SK-N-SH (cell line): ENCODE measurements around the gene NUDCD3. TPM values are rescaled to one million over a fixed set of nuclear protein-coding genes. Genes with fewer than 3 reads are reported as not detected.
A peak's percentile ranks its signal among the peaks of the same experiment; 100 is the strongest.

ENCODE experiments used
- CTCF ChIA-PET: fragments of 300-600, 350-600 bp; formaldehyde crosslinking; extraction: SDS; loops from one replicate; lab custom pipeline; 2021; lab: Yijun Ruan, JAX
- POLR2A ChIA-PET: fragments of 350-600 bp; sonication (Branson Sonifier 250); formaldehyde crosslinking; extraction: SDS; loops from one replicate; lab custom pipeline; 2020; ENCODE audit warnings: antibody characterized with exemption, inconsistent platforms; lab: Yijun Ruan, JAX
- DNase-seq: peaks from one replicate; pipeline ENCODE4 v3.0.0; 2012
- H2AFZ ChIP-seq: fragments of 200-600 bp; sonication (generic); 2 replicates; pipeline ENCODE4 v1.8.1; 2016; ENCODE audit warnings: antibody characterized with exemption, mild to moderate bottlenecking, low read depth
- H3F3A ChIP-seq: fragments of 200-600 bp; sonication (generic); replicated peaks from 2 replicates; pipeline ENCODE3; 2016; ENCODE audit warnings: antibody characterized with exemption, mild to moderate bottlenecking; ENCODE audit not compliant: insufficient read depth
- H3K27ac ChIP-seq, 2 experiments: fragments of 200-500 bp in 1 of 2; fragments of 200-600 bp in 1 of 2; sonication (Bioruptor generic) in 1 of 2; sonication (generic), shearing (Covaris generic) in 1 of 2; 2 replicates each; pipeline versions ENCODE4 v1.5.1 to v1.6.1; 2014 to 2016; ENCODE audit warnings: low read depth in 2 of 2, inconsistent platforms in 1 of 2, low read length in 1 of 2, mild to moderate bottlenecking in 1 of 2, mixed read lengths in 1 of 2
- H3K27me3 ChIP-seq: fragments of 200-600 bp; sonication (generic), shearing (Covaris generic); 2 replicates; pipeline ENCODE4 v1.6.1; 2016; ENCODE audit warnings: mixed run types; ENCODE audit not compliant: insufficient read depth
- H3K36me3 ChIP-seq, 2 experiments: fragments of 200-500 bp in 1 of 2; fragments of 200-600 bp in 1 of 2; sonication (Bioruptor generic) in 1 of 2; sonication (generic) in 1 of 2; replicated peaks in 1 of 2; 2 replicates each; pipeline versions ENCODE3 to v1.5.1; 2014 to 2016; ENCODE audit warnings: low read length in 1 of 2, mild to moderate bottlenecking in 1 of 2; ENCODE audit not compliant: insufficient read depth in 2 of 2, control insufficient read depth in 1 of 2
- H3K4me1 ChIP-seq, 2 experiments: fragments of 200-500 bp in 1 of 2; fragments of 200-600 bp in 1 of 2; sonication (Bioruptor generic) in 1 of 2; sonication (generic), shearing (Covaris generic) in 1 of 2; 2 replicates each; pipeline versions ENCODE4 v1.5.1 to v1.6.1; 2014 to 2016; ENCODE audit warnings: low read depth in 1 of 2, low read length in 1 of 2, mixed run types in 1 of 2; ENCODE audit not compliant: insufficient read depth in 2 of 2, control insufficient read depth in 1 of 2
- H3K4me2 ChIP-seq: fragments of 200-600 bp; sonication (generic), shearing (Covaris generic); 2 replicates; pipeline ENCODE4 v1.6.1; 2017; ENCODE audit warnings: mixed run types
- H3K4me3 ChIP-seq, 2 experiments: fragments of 200-500 bp in 1 of 2; fragments of 200-600 bp in 1 of 2; sonication (Bioruptor generic) in 1 of 2; sonication (generic), shearing (Covaris generic) in 1 of 2; 2 replicates each; pipeline versions ENCODE4 v1.5.1 to v1.8.1; 2014 to 2016; ENCODE audit warnings: low read depth in 2 of 2, inconsistent platforms in 1 of 2, low read length in 1 of 2, mild to moderate bottlenecking in 1 of 2, mixed read lengths in 1 of 2, moderate library complexity in 1 of 2
- H3K79me2 ChIP-seq: fragments of 200-600 bp; sonication (generic); 2 replicates; pipeline ENCODE4 v1.8.1; 2017; ENCODE audit warnings: mild to moderate bottlenecking; ENCODE audit not compliant: insufficient read depth
- H3K9ac ChIP-seq: fragments of 200-600 bp; sonication (generic); 2 replicates; pipeline ENCODE4 v1.6.1; 2017; ENCODE audit warnings: mixed run types
- H3K9me2 ChIP-seq: fragments of 200-600 bp; sonication (generic); 2 replicates; pipeline ENCODE4 v1.6.1; 2017; ENCODE audit warnings: mixed run types
- H3K9me3 ChIP-seq: fragments of 200-600 bp; sonication (generic); 2 replicates; pipeline ENCODE4 v1.6.1; 2017; ENCODE audit warnings: mixed run types, mild to moderate bottlenecking, moderate library complexity
- H4K20me1 ChIP-seq: fragments of 200-600 bp; sonication (generic); 2 replicates; pipeline ENCODE4 v1.6.1; 2017; ENCODE audit warnings: mild to moderate bottlenecking, mixed run types; ENCODE audit not compliant: insufficient read depth
- EP300 ChIP-seq, 2 experiments: IDR thresholded peaks; 2 replicates each; pipeline versions ENCODE4 v1.4.0 to v1.6.1; 2012; ENCODE audit warnings: borderline replicate concordance in 1 of 2, low read depth in 1 of 2, low read length in 1 of 2
- EZH2phosphoT487 ChIP-seq: fragments of 200-600 bp; sonication (generic); IDR thresholded peaks from 2 replicates; pipeline ENCODE4 v1.6.1; 2017; ENCODE audit warnings: low read depth, mixed run types, mild to moderate bottlenecking, antibody characterized with exemption, moderate library complexity, borderline replicate concordance
- FOXM1 ChIP-seq: IDR thresholded peaks from 2 replicates; pipeline ENCODE4 v1.4.0; 2012; ENCODE audit warnings: low read depth, mild to moderate bottlenecking
- GABPA ChIP-seq: IDR thresholded peaks from 2 replicates; pipeline ENCODE4 v1.4.0; 2012; ENCODE audit warnings: low read depth, mild to moderate bottlenecking
- JUND ChIP-seq: IDR thresholded peaks from 2 replicates; pipeline ENCODE4 v1.4.0; 2012
- MXI1 ChIP-seq: IDR thresholded peaks from 2 replicates; pipeline ENCODE4 v1.6.1; 2012; ENCODE audit warnings: mild to moderate bottlenecking, low read depth, low read length, improper control_type of control experiment
- NFIC ChIP-seq: IDR thresholded peaks from 2 replicates; pipeline ENCODE4 v1.4.0; 2012; ENCODE audit warnings: borderline replicate concordance
- NRF1 ChIP-seq: IDR thresholded peaks from 2 replicates; pipeline ENCODE4 v1.6.1; 2012; ENCODE audit warnings: low read depth, mild to moderate bottlenecking, low read length
- POLR2AphosphoS5 ChIP-seq: IDR thresholded peaks from 2 replicates; pipeline ENCODE4 v1.6.1; 2012; ENCODE audit warnings: low read depth, low read length
- RCOR1 ChIP-seq: fragments of 150-350 bp; IDR thresholded peaks from 2 replicates; pipeline ENCODE4 v1.6.1; 2017; ENCODE audit warnings: antibody characterized with exemption, low read length
- RXRA ChIP-seq: IDR thresholded peaks from 2 replicates; pipeline ENCODE4 v1.4.0; 2012; ENCODE audit warnings: low read depth, mild to moderate bottlenecking, borderline replicate concordance
- SIN3A ChIP-seq: IDR thresholded peaks from 2 replicates; pipeline ENCODE4 v1.6.1; 2012; ENCODE audit warnings: low read depth, mild to moderate bottlenecking, low read length, moderate library complexity, borderline replicate concordance
- TCF12 ChIP-seq: IDR thresholded peaks from 2 replicates; pipeline ENCODE4 v1.4.0; 2012
- TEAD4 ChIP-seq: IDR thresholded peaks from 2 replicates; pipeline ENCODE4 v1.4.0; 2012; ENCODE audit warnings: mild to moderate bottlenecking, borderline replicate concordance; ENCODE audit not compliant: insufficient read depth
- WGBS: methylation state at CpG from one replicate; pipeline ENCODE4 v1.1.6; 2017; ENCODE audit warnings: low lambda C conversion rate; 5-methylcytosine and 5-hydroxymethylcytosine counted together
- polyA plus RNA-seq, 3 experiments: library from polyadenylated mRNA; depleted of rRNA; stranded (reverse); fragments of >200 nt; gene quantifications; 2 replicates each; pipeline ENCODE4 v1.2.3, GENCODE V29; 2012
- TF ChIP-seq, protein P1 (sequence below): fragments of 150-350 bp; IDR thresholded peaks from 2 replicates; pipeline ENCODE4 v1.6.1; 2016; ENCODE audit warnings: mild to moderate bottlenecking, low read depth, low read length
- TF ChIP-seq, protein P2 (sequence below): IDR thresholded peaks from 2 replicates; pipeline ENCODE4 v1.4.0; 2012; ENCODE audit warnings: low read depth, borderline replicate concordance
- TF ChIP-seq, protein P3 (sequence below): IDR thresholded peaks from 2 replicates; pipeline ENCODE4 v1.6.1; 2012; ENCODE audit warnings: mild to moderate bottlenecking, low read depth, low read length, moderate library complexity

The NUDCD3 gene
- polyA plus RNA-seq, 1 of the 3 experiments (the other 2 are of a cell fraction): 66.0 TPM

DNA sequence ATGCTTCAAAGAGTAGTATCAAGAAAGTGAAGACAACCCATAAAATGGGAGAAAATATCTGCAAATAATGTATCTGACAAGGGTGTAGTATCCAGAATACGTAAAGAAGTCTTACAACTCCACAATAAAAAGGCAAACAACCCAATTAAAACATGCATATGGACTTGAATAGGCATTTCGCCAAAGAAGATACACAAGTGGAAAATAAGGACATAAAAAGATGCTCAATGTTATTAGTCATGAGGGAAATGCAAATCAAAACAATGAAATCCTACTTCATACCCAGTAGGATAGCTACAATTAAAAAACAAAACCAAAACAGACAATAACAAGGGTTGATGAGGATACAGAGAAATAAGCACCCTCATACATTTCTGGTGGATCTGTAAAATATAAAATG is 79.2 kb downstream of the NUDCD3 start:
- peaks cover 81% of the 10 kb centered on the region for H3K79me2 ChIP-seq
- no peaks in the 10 kb centered on the region for H3K27me3 ChIP-seq
- peaks cover 10% of the 10 kb centered on the region for H3F3A ChIP-seq
- H3K9me3 ChIP-seq: peaks cover 9% of the 10 kb centered on the region
- no peak for TF ChIP-seq EZH2phosphoT487
- no peak for TF ChIP-seq JUND
- TF ChIP-seq MXI1: no peak
- TF ChIP-seq TCF12: no peak
- no peak for TF ChIP-seq NFIC
- TF ChIP-seq, all 33 proteins: peak for 0
- Histone ChIP-seq H3K9ac (no peak overlapping the region), H3K4me2 (no peak overlapping the region), H3K4me3 (no peak overlapping the region), H4K20me1 (peaks cover 16% of the 10 kb centered on the region), H3K27ac (no peak overlapping the region), H2AFZ (no peak overlapping the region), H3K9me2 (no peaks in the 10 kb centered on the region), H3K4me1 (peaks cover 0 to 15% of the 10 kb centered on the region in 2 experiments; a peak in 2 of 4 replicates), H3K36me3 (peaks cover 12 to 27% of the 10 kb centered on the region in 2 experiments)
- POLR2A ChIA-PET: no interaction called here
- CTCF ChIA-PET: interaction anchor here (0.9 kb wide), 1 partner anchor 155 kb away, joined by 3 read pairs; no protein-coding TSS in a partner anchor
- no peak for DNase-seq
- 96% methylated on average over 2 of the region's 2 CpGs for WGBS

DNA sequence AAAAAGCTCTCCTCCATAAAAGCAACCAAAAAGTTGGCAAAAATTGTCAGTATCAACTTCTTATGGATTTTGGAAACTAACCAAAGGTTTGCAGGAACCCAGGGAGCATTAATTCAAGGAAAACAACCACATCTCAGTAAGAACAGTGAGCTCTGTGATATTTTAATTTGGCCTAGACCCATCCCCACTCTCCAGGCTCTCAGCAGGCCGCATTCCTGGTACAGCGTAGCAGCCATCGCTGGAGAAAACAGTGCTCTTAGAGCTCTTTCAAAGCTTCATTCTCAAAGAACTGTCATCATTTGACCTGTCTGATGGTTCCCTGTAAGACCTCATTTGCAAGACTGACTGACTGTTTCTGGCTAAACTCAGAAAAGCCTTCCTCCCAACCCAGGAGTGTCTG is 81.9 kb downstream of the NUDCD3 start:
- TF ChIP-seq JUND: no peak
- TF ChIP-seq EZH2phosphoT487: no peak
- no peak for TF ChIP-seq NRF1
- TF ChIP-seq, protein P1, sequence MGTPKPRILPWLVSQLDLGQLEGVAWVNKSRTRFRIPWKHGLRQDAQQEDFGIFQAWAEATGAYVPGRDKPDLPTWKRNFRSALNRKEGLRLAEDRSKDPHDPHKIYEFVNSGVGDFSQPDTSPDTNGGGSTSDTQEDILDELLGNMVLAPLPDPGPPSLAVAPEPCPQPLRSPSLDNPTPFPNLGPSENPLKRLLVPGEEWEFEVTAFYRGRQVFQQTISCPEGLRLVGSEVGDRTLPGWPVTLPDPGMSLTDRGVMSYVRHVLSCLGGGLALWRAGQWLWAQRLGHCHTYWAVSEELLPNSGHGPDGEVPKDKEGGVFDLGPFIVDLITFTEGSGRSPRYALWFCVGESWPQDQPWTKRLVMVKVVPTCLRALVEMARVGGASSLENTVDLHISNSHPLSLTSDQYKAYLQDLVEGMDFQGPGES: no peak
- no peak for TF ChIP-seq MXI1
- TF ChIP-seq POLR2AphosphoS5: no peak
- TF ChIP-seq SIN3A: no peak
- TF ChIP-seq RXRA: no peak
- TF ChIP-seq GABPA: no peak
- TF ChIP-seq EP300 (IDR thresholded peaks at IDR 0.05; ENCODE audit: borderline replicate concordance in 1 of 2, low read depth in 1 of 2, low read length in 1 of 2): no peak
- no peak for TF ChIP-seq TCF12
- TF ChIP-seq, protein P2, sequence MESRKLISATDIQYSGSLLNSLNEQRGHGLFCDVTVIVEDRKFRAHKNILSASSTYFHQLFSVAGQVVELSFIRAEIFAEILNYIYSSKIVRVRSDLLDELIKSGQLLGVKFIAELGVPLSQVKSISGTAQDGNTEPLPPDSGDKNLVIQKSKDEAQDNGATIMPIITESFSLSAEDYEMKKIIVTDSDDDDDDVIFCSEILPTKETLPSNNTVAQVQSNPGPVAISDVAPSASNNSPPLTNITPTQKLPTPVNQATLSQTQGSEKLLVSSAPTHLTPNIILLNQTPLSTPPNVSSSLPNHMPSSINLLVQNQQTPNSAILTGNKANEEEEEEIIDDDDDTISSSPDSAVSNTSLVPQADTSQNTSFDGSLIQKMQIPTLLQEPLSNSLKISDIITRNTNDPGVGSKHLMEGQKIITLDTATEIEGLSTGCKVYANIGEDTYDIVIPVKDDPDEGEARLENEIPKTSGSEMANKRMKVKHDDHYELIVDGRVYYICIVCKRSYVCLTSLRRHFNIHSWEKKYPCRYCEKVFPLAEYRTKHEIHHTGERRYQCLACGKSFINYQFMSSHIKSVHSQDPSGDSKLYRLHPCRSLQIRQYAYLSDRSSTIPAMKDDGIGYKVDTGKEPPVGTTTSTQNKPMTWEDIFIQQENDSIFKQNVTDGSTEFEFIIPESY: no peak
- no peak for TF ChIP-seq TEAD4
- no peak for TF ChIP-seq RCOR1
- TF ChIP-seq, protein P3, sequence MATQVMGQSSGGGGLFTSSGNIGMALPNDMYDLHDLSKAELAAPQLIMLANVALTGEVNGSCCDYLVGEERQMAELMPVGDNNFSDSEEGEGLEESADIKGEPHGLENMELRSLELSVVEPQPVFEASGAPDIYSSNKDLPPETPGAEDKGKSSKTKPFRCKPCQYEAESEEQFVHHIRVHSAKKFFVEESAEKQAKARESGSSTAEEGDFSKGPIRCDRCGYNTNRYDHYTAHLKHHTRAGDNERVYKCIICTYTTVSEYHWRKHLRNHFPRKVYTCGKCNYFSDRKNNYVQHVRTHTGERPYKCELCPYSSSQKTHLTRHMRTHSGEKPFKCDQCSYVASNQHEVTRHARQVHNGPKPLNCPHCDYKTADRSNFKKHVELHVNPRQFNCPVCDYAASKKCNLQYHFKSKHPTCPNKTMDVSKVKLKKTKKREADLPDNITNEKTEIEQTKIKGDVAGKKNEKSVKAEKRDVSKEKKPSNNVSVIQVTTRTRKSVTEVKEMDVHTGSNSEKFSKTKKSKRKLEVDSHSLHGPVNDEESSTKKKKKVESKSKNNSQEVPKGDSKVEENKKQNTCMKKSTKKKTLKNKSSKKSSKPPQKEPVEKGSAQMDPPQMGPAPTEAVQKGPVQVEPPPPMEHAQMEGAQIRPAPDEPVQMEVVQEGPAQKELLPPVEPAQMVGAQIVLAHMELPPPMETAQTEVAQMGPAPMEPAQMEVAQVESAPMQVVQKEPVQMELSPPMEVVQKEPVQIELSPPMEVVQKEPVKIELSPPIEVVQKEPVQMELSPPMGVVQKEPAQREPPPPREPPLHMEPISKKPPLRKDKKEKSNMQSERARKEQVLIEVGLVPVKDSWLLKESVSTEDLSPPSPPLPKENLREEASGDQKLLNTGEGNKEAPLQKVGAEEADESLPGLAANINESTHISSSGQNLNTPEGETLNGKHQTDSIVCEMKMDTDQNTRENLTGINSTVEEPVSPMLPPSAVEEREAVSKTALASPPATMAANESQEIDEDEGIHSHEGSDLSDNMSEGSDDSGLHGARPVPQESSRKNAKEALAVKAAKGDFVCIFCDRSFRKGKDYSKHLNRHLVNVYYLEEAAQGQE: no peak
- TF ChIP-seq FOXM1: no peak
- Histone ChIP-seq H3K4me2 (no peak overlapping the region), H3K9ac (no peak overlapping the region), H3K9me3 (peaks cover 9% of the 10 kb centered on the region), H3K4me1 (peaks cover 0 to 9% of the 10 kb centered on the region in 2 experiments; a peak in 2 of 4 replicates), H3K36me3 (peaks cover 26 to 32% of the 10 kb centered on the region in 2 experiments), H2AFZ (no peak overlapping the region), H3F3A (peaks cover 5% of the 10 kb centered on the region), H4K20me1 (peaks cover 4% of the 10 kb centered on the region; the same call in 1 of the 2 replicates), H3K4me3 (no peak overlapping the region), H3K27ac (peak overlapping the region in 1 of 2 experiments; percentile 10; a peak in 1 of 4 replicates), H3K27me3 (no peaks in the 10 kb centered on the region), H3K79me2 (peaks cover 83% of the 10 kb centered on the region), H3K9me2 (no peaks in the 10 kb centered on the region)
- no peak for DNase-seq
- ChIA-PET CTCF (interaction anchor here (0.6 to 1.5 kb wide), 6 partner anchors 13 to 168 kb away, joined by 3 to 4 read pairs (median 3); no protein-coding TSS in a partner anchor), POLR2A (interaction anchor here (0.5 to 1.2 kb wide), 2 partner anchors 9 to 41 kb away, joined by 3 to 4 read pairs; no protein-coding TSS in a partner anchor)
- 97% methylated on average over 3 of the region's 3 CpGs for WGBS
